A673 (cell line): ENCODE data around the gene TBKBP1. TPM values are rescaled to one million over a fixed set of nuclear protein-coding genes. Genes with fewer than 3 reads are reported as not detected.

Experiments
- Bru-seq: library from RNA; stranded (reverse); fragments of 400-500 nt; gene quantifications from one replicate; lab custom pipeline; 2021; lab: Mats Ljungman, UMichigan
- BruChase-seq, 2 experiments: library from RNA; stranded (reverse); fragments of 400-500 nt; gene quantifications; one replicate each; lab custom pipeline; 2021; lab: Mats Ljungman, UMichigan
- BruUV-seq: library from RNA; stranded (reverse); fragments of 400-500 nt; replicated peaks from 2 replicates; lab custom pipeline; 2021; lab: Mats Ljungman, UMichigan
- CTCF ChIA-PET: fragments of 300-600 bp; sonication (Branson Sonifier 250); formaldehyde crosslinking; loops from one replicate; lab custom pipeline; 2022; ENCODE audit warnings: antibody characterized with exemption; lab: Charles Lee
- POLR2A ChIA-PET: fragments of 300-600 bp; sonication (Branson Sonifier 250); formaldehyde crosslinking; loops from one replicate; lab custom pipeline; 2022; ENCODE audit warnings: antibody characterized with exemption; ENCODE audit not compliant: low non-redundant PET; lab: Charles Lee
- DNase-seq: peaks from one replicate; pipeline ENCODE4 v3.0.0-alpha.2; 2015; ENCODE audit warnings: low spot score
- H3K27ac ChIP-seq: fragments of 200-600 bp; sonication (generic); 2 replicates; pipeline ENCODE4 v1.5.1; 2016; ENCODE audit warnings: mixed run types, low read depth, mild to moderate bottlenecking, mixed read lengths, antibody characterized with exemption, low read length; ENCODE audit not compliant: poor library complexity, severe bottlenecking
- H3K27me3 ChIP-seq: fragments of 200-600 bp; sonication (generic); replicated peaks from 2 replicates; pipeline ENCODE4 v1.6.1; 2017; ENCODE audit warnings: mixed run types, low read depth, mild to moderate bottlenecking, mixed read lengths, antibody characterized with exemption, low read length; ENCODE audit not compliant: insufficient read depth, poor library complexity
- H3K36me3 ChIP-seq: fragments of 200-600 bp; sonication (generic); 2 replicates; pipeline ENCODE4 v1.6.1; 2016; ENCODE audit warnings: mixed run types, mild to moderate bottlenecking, mixed read lengths, antibody characterized with exemption, low read length; ENCODE audit not compliant: insufficient read depth, poor library complexity, severe bottlenecking
- H3K4me1 ChIP-seq: fragments of 200-600 bp; sonication (generic); 2 replicates; pipeline ENCODE4 v1.6.1; 2017; ENCODE audit warnings: mixed run types, mild to moderate bottlenecking, mixed read lengths, antibody characterized with exemption, low read length; ENCODE audit not compliant: insufficient read depth, poor library complexity, severe bottlenecking
- H3K4me3 ChIP-seq: fragments of 200-600 bp; sonication (generic); 2 replicates; pipeline ENCODE4 v1.5.1; 2016; ENCODE audit warnings: low read depth, mixed run types, mild to moderate bottlenecking, mixed read lengths, low read length; ENCODE audit not compliant: poor library complexity, severe bottlenecking
- H3K9me3 ChIP-seq: fragments of 200-600 bp; sonication (generic); 2 replicates; pipeline ENCODE4 v1.6.1; 2016; ENCODE audit warnings: mixed run types, low read depth, mild to moderate bottlenecking, mixed read lengths, antibody characterized with exemption, low read length; ENCODE audit not compliant: poor library complexity, severe bottlenecking
- EZH2 ChIP-seq: fragments of 200-600 bp; sonication (generic); IDR thresholded peaks from 2 replicates; pipeline ENCODE4 v1.6.1; 2017; ENCODE audit warnings: borderline replicate concordance, low read depth, mild to moderate bottlenecking, mixed read lengths, antibody characterized with exemption, low read length; ENCODE audit not compliant: poor library complexity, severe bottlenecking
- intact Hi-C: fragments of 100-400 bp; cut with micrococcal nuclease; formaldehyde crosslinking; loops from one replicate; pipeline ENCODE4 v1.10.0; 2022; ENCODE audit not compliant: unreplicated experiment
- long read RNA-seq: library from polyadenylated mRNA; stranded (forward); transcript quantifications from one replicate; pipeline ENCODE4 v2.0.0, GENCODE V29; 2022
- total RNA-seq: library from RNA; stranded (reverse); gene quantifications from 2 replicates; pipeline ENCODE4 v1.2.3, GENCODE V29; 2021
- TF ChIP-seq, protein P1 (sequence below): fragments of 300-800, 200-600 bp; sonication (generic); conservative IDR thresholded peaks from 2 replicates; pipeline ENCODE4 v1.5.1; 2017; ENCODE audit warnings: low read depth, mild to moderate bottlenecking, antibody characterized with exemption, low read length, moderate library complexity, mixed read lengths

Gene TBKBP1, protein sequence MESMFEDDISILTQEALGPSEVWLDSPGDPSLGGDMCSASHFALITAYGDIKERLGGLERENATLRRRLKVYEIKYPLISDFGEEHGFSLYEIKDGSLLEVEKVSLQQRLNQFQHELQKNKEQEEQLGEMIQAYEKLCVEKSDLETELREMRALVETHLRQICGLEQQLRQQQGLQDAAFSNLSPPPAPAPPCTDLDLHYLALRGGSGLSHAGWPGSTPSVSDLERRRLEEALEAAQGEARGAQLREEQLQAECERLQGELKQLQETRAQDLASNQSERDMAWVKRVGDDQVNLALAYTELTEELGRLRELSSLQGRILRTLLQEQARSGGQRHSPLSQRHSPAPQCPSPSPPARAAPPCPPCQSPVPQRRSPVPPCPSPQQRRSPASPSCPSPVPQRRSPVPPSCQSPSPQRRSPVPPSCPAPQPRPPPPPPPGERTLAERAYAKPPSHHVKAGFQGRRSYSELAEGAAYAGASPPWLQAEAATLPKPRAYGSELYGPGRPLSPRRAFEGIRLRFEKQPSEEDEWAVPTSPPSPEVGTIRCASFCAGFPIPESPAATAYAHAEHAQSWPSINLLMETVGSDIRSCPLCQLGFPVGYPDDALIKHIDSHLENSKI
- total RNA-seq (21.1 and 25.3 TPM in 2 replicates), Bru-seq, nascent RNA (percentile 52 among the genes with signal in this experiment), BruChase-seq, experiment 1, labeled RNA remaining after a 2-hour chase (percentile 67 among the genes with signal in this experiment), BruChase-seq, experiment 2, labeled RNA remaining after a 6-hour chase (percentile 64 among the genes with signal in this experiment)
- long read RNA-seq, partial matches to known transcripts = 9 of 10 reads
- long read RNA-seq, other reads (novel, unspliced or antisense) = 1 of 10 reads

DNA sequence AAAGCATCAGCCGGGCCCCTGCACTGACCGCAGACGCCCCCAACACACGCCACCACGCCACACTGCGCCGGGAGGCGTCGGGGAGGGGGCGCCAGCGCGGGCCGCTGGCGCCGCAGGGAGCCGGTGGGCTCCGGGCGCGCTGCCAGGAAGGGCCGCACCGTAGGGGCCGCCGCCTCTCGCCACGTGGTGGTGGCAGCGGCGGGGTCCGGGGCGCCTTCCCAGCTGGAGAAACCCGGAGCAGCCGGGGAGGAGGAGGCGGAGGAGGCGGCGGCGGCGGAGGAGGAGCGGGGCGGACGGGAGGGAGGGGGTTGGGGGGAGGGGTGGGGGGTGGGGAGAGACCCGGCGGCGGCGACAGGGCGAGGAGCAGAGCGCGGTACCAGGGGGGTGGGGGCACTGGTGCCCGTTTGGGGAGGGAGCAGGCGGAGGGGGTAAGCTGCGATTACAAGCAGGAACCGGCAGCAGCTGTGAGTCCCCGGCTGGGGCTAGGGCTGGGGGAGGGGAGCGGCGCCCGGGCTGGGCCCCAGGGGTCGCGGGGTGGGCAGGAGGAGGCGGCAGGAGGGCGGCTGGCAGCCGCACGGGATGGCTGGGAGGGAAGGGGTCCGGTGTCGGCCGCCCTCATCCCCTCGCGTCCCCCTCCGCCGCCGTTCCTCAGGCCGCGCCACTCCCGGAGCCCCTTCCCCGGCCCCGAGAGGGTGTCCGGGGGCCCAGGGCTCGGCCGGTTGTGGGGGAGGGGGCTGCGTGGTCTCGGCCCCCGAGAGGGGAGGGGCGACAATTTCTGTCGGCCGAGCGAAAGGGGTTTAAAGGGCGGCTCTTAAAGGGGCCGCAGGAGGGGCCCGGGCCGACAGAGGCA lies at the start of gene TBKBP1:
Gene TBKBP1 (plus strand): TSS at position 431 of the 850 bp plus-strand sequence. CDS start 1,952 bp downstream, outside the sequence.
- Histone ChIP-seq H3K4me3 (peak within 1 kb of the TSS; percentile 60), H3K9me3 (no peaks in the 10 kb centered on the region), H3K27me3 (no peaks in the 10 kb centered on the region), H3K27ac (peak within 1 kb of the TSS; percentile 63), H3K4me1 (peaks cover 6% of the 10 kb centered on the region), H3K36me3 (no peaks in the 10 kb centered on the region)
- POLR2A ChIA-PET = interaction anchor here (0.6 kb wide), 1 partner anchor 45 kb away, joined by 20 read pairs; the partner anchor contains the start of gene KPNB1
- BruUV-seq = no TSS peak
- CTCF ChIA-PET = no interaction called here
- intact Hi-C loops = no loop called here
- peak; percentile 69 for DNase-seq
- TF ChIP-seq, protein P1, sequence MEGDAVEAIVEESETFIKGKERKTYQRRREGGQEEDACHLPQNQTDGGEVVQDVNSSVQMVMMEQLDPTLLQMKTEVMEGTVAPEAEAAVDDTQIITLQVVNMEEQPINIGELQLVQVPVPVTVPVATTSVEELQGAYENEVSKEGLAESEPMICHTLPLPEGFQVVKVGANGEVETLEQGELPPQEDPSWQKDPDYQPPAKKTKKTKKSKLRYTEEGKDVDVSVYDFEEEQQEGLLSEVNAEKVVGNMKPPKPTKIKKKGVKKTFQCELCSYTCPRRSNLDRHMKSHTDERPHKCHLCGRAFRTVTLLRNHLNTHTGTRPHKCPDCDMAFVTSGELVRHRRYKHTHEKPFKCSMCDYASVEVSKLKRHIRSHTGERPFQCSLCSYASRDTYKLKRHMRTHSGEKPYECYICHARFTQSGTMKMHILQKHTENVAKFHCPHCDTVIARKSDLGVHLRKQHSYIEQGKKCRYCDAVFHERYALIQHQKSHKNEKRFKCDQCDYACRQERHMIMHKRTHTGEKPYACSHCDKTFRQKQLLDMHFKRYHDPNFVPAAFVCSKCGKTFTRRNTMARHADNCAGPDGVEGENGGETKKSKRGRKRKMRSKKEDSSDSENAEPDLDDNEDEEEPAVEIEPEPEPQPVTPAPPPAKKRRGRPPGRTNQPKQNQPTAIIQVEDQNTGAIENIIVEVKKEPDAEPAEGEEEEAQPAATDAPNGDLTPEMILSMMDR = no peak
- no peak for TF ChIP-seq EZH2

DNA sequence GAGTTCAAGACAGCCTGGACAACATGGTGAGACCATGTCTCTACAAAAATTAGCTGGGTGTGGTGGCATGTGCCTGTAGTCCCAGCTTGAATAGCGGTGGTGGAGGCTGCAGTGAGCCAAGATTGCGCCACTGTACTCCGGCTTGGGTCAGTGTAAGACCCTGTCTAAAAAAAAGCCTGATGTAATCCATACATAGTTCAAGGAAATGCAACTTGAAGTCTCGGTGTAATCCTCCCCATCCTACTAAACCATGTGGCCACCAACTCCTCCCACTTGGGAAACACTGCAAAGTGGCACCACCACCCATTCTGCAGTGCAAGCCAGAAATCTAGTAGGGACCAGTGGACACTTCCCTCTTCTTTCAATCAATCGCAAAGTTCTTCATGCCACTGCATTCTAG lies 49.6 kb upstream of the TBKBP1 start:
- TF ChIP-seq, protein P1 = no peak
- no peak for TF ChIP-seq EZH2
- H3K27me3 ChIP-seq = no peaks in the 10 kb centered on the region
- no peak for DNase-seq
- no peak overlapping the region for H3K27ac ChIP-seq
- POLR2A ChIA-PET = no interaction called here
- BruUV-seq = no TSS peak
- H3K4me3 ChIP-seq = no peak overlapping the region
- H3K9me3 ChIP-seq = no peaks in the 10 kb centered on the region
- H3K36me3 ChIP-seq = no peaks in the 10 kb centered on the region
- H3K4me1 ChIP-seq = no peaks in the 10 kb centered on the region
- intact Hi-C loops = no loop called here
- CTCF ChIA-PET = no interaction called here
